ENCODE results near the gene ARFIP2.

DNA sequence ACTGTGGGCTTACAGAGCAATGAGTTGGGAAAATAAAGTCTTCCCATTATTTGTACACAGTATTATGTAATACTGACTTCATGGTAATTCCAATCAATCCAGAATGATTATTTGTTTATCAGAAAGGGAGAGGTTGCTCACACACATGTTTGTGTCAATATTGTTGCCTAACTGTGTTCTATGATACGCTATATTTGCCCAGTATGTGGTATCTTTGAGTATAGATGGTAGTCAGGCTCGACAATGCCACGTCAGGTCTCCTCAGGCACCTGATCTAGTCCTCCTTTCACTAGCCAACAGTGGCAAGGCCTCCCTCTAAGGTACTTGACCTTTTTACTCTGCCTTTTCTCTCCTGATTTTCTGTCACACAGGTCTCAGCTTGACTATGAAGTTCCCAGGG, 21.3 kb upstream of the ARFIP2 start:
- TF ChIP-seq CEBPB (IDR thresholded peaks at IDR 0.05) (no peak), TEAD4 (IDR thresholded peaks at IDR 0.05) (no peak), MAX (IDR thresholded peaks at IDR 0.05) (no peak), NFIC (IDR thresholded peaks at IDR 0.05) (no peak), ZBTB7A (IDR thresholded peaks at IDR 0.05; ENCODE audit: low read depth) (no peak), RAD21 (IDR thresholded peaks at IDR 0.05; ENCODE audit: low read depth) (no peak)
